GM23338 (cell line): Measurements from ENCODE around the gene YIPF6. TPM values are rescaled to one million over a fixed set of nuclear protein-coding genes. Genes with fewer than 3 reads are reported as not detected.
A peak's percentile ranks its signal among the peaks of the same experiment; 100 is the strongest.

ENCODE experiments used
- ATAC-seq: fragments of 200-7000 bp; cut with Tn5 transposase; 3 replicates; pipeline ENCODE4 v1.9.1; 2020
- DNase-seq: peaks from one replicate; pipeline ENCODE4 v3.0.0-alpha.2; 2015; ENCODE audit warnings: low spot score
- H2AFZ ChIP-seq: fragments of 200-600 bp; sonication (generic); 2 replicates; pipeline ENCODE4 v1.8.0; 2016; ENCODE audit warnings: antibody characterized with exemption, mild to moderate bottlenecking, moderate library complexity
- H3F3A ChIP-seq: fragments of 200-600 bp; sonication (generic); replicated peaks from 2 replicates; pipeline ENCODE4 v1.8.0; 2017; ENCODE audit warnings: antibody characterized with exemption, mixed run types, low read depth
- H3K27ac ChIP-seq: fragments of 200-600 bp; sonication (generic); 2 replicates; pipeline ENCODE4 v1.6.1; 2016; ENCODE audit warnings: low read depth
- H3K27me3 ChIP-seq: fragments of 200-600 bp; sonication (generic); 2 replicates; pipeline ENCODE4 v1.8.0; 2016; ENCODE audit warnings: mild to moderate bottlenecking, mixed run types, moderate library complexity; ENCODE audit not compliant: insufficient read depth
- H3K36me3 ChIP-seq: fragments of 200-600 bp; sonication (generic); 2 replicates; pipeline ENCODE4 v1.8.0; 2016; ENCODE audit warnings: mild to moderate bottlenecking; ENCODE audit not compliant: insufficient read depth
- H3K4me1 ChIP-seq: fragments of 200-600 bp; sonication (generic); 2 replicates; pipeline ENCODE4 v1.8.0; 2016; ENCODE audit warnings: mild to moderate bottlenecking, moderate library complexity; ENCODE audit not compliant: insufficient read depth
- H3K4me2 ChIP-seq: fragments of 200-600 bp; sonication (generic); 2 replicates; pipeline ENCODE4 v1.7.1; 2017; ENCODE audit warnings: mixed run types
- H3K4me3 ChIP-seq: fragments of 200-600 bp; sonication (generic); 2 replicates; pipeline ENCODE4 v1.6.1; 2016; ENCODE audit warnings: mixed run types
- H3K79me2 ChIP-seq: fragments of 200-600 bp; sonication (generic); replicated peaks from 2 replicates; pipeline ENCODE4 v1.8.0; 2017; ENCODE audit warnings: mild to moderate bottlenecking; ENCODE audit not compliant: insufficient read depth
- H3K9me2 ChIP-seq: fragments of 200-600 bp; sonication (generic); 2 replicates; pipeline ENCODE4 v1.8.0; 2017; ENCODE audit not compliant: insufficient read depth
- H4K20me1 ChIP-seq: fragments of 200-600 bp; sonication (generic); replicated peaks from 2 replicates; pipeline ENCODE4 v1.8.0; 2017; ENCODE audit warnings: mild to moderate bottlenecking; ENCODE audit not compliant: insufficient read depth
- H3K27ac Mint-ChIP-seq: 2 replicates; pipeline ENCODE4 v1.8.0; 2020; ENCODE audit warnings: inconsistent platforms, mild to moderate bottlenecking, moderate library complexity, mixed read lengths
- H3K27me3 Mint-ChIP-seq: 3 replicates; pipeline ENCODE4 v1.8.0; 2022; ENCODE audit warnings: low read depth, mild to moderate bottlenecking, moderate library complexity, mixed read lengths, inconsistent platforms; ENCODE audit not compliant: insufficient read depth, poor library complexity
- H3K36me3 Mint-ChIP-seq: 3 replicates; pipeline ENCODE4 v1.8.0; 2021; ENCODE audit warnings: low read depth, mild to moderate bottlenecking, inconsistent platforms, moderate library complexity, mixed read lengths
- H3K4me1 Mint-ChIP-seq: 3 replicates; pipeline ENCODE4 v1.8.0; 2020; ENCODE audit warnings: mild to moderate bottlenecking, inconsistent platforms, mixed read lengths
- H3K4me3 Mint-ChIP-seq: 3 replicates; pipeline ENCODE4 v1.8.0; 2021; ENCODE audit warnings: moderate library complexity, mild to moderate bottlenecking, inconsistent platforms, mixed read lengths
- H3K9me3 Mint-ChIP-seq: 3 replicates; pipeline ENCODE4 v1.8.0; 2020; ENCODE audit warnings: moderate library complexity, mild to moderate bottlenecking, inconsistent platforms, mixed read lengths
- CREB1 ChIP-seq: fragments of 250-450 bp; sonication (Bioruptor Pico); IDR thresholded peaks from 2 replicates; pipeline ENCODE4 v1.5.0; 2020; ENCODE audit warnings: low read depth, mild to moderate bottlenecking, moderate library complexity
- CTCF ChIP-seq, 2 experiments: fragments of 200-600 bp in 1 of 2; sonication (generic) in 1 of 2; conservative IDR thresholded peaks; 2 replicates each; pipeline versions ENCODE4 v1.5.1 to v1.6.1; 2016 to 2017; ENCODE audit warnings: antibody characterized with exemption in 2 of 2, low read depth in 2 of 2, mild to moderate bottlenecking in 2 of 2, moderate library complexity in 1 of 2
- ETS1 ChIP-seq: IDR thresholded peaks from 2 replicates; pipeline ENCODE4 v1.6.1; 2016; ENCODE audit warnings: antibody characterized with exemption
- EZH2phosphoT487 ChIP-seq: fragments of 200-600 bp; sonication (generic); IDR thresholded peaks from one replicate; pipeline ENCODE4 v1.8.1; 2018; ENCODE audit warnings: antibody characterized with exemption; ENCODE audit not compliant: unreplicated experiment
- JUNB ChIP-seq: IDR thresholded peaks from one replicate; pipeline ENCODE4 v1.6.1; 2016; ENCODE audit warnings: antibody characterized with exemption; ENCODE audit not compliant: unreplicated experiment
- NANOG ChIP-seq: IDR thresholded peaks from 2 replicates; pipeline ENCODE4 v1.6.1; 2016; ENCODE audit warnings: antibody characterized with exemption, borderline replicate concordance
- POLR2AphosphoS5 ChIP-seq: IDR thresholded peaks from 2 replicates; pipeline ENCODE4 v1.6.1; 2016; ENCODE audit warnings: antibody characterized with exemption, low read depth
- REST ChIP-seq: IDR thresholded peaks from one replicate; pipeline ENCODE4 v1.6.1; 2018; ENCODE audit warnings: antibody characterized with exemption; ENCODE audit not compliant: unreplicated experiment
- STAT1 ChIP-seq: IDR thresholded peaks from one replicate; pipeline ENCODE4 v1.6.1; 2016; ENCODE audit warnings: antibody characterized with exemption; ENCODE audit not compliant: unreplicated experiment
- ZNF331 ChIP-seq: fragments of 250-450 bp; sonication (Bioruptor Pico); IDR thresholded peaks from 2 replicates; pipeline ENCODE4 v1.5.0; 2020; ENCODE audit warnings: low read depth, mild to moderate bottlenecking, moderate library complexity
- polyA plus RNA-seq: library from polyadenylated mRNA; unstranded; fragments of >200 nt; fragmentation: Nextera tagmentation; extraction: Ambion mirVana; gene quantifications from 2 replicates; pipeline ENCODE4 v1.2.1, GENCODE V29; 2016
- total RNA-seq: library from RNA; depleted of rRNA; stranded (reverse); fragments of >200 nt; shearing (Covaris generic); gene quantifications from 2 replicates; pipeline ENCODE4 v1.2.3, GENCODE V29; 2014

Gene YIPF6
- total and polyA plus RNA-seq, 2 experiments from 2014 or later = 37.1 to 40.5 TPM

GRCh38 chrX:68499543-68500504, 973 bp downstream of the YIPF6 start:
- ATAC-seq (no peak), DNase-seq (no peak)
- Histone ChIP-seq H3K4me2 (peak overlapping the region; percentile 84), H3K27ac (peak overlapping the region; percentile 69; the same call in 1 of the 2 replicates), H3K4me1 (no peaks in the 10 kb centered on the region; the same call in 1 of the 2 replicates), H3K79me2 (peaks cover 49% of the 10 kb centered on the region), H3K9me2 (no peaks in the 10 kb centered on the region), H3F3A (0 out of 2 replicates have a peak, but pooled peaks cover 2% of the 10 kb centered on the region), H2AFZ (no peak overlapping the region), H3K36me3 (no peaks in the 10 kb centered on the region), H4K20me1 (no peaks in the 10 kb centered on the region), H3K27me3 (no peaks in the 10 kb centered on the region), H3K4me3 (peak overlapping the region; percentile 85)
- peak overlapping the region; percentile 97 for H3K4me3 Mint-ChIP-seq
- TF ChIP-seq CREB1 (no peak), EZH2phosphoT487 (no peak), REST (no peak), POLR2AphosphoS5 (no peak), STAT1 (no peak)
- peaks cover 2% of the 10 kb centered on the region for H3K27me3 Mint-ChIP-seq
- H3K4me1 Mint-ChIP-seq = peaks cover 2% of the 10 kb centered on the region; the same call in 2 of the 3 replicates
- H3K36me3 Mint-ChIP-seq = no peaks in the 10 kb centered on the region; the same call in 2 of the 3 replicates
- H3K27ac Mint-ChIP-seq = peak overlapping the region; percentile 99
- H3K9me3 Mint-ChIP-seq = no peaks in the 10 kb centered on the region

- no peak overlapping the region for H3K4me2 ChIP-seq
- H3K36me3 ChIP-seq = no peaks in the 10 kb centered on the region
- no peaks in the 10 kb centered on the region for H4K20me1 ChIP-seq
- no peak overlapping the region for H2AFZ ChIP-seq
- H3F3A ChIP-seq = no peaks in the 10 kb centered on the region
- Mint-ChIP-seq H3K27ac (no peak overlapping the region), H3K4me1 (peaks cover 9% of the 10 kb centered on the region), H3K9me3 (no peaks in the 10 kb centered on the region), H3K4me3 (no peak overlapping the region), H3K27me3 (peaks cover 2% of the 10 kb centered on the region), H3K36me3 (peaks cover 6% of the 10 kb centered on the region; the same call in 1 of the 3 replicates)
- ATAC-seq (no peak), DNase-seq (no peak)
- H3K4me3 ChIP-seq = no peak overlapping the region
- no peaks in the 10 kb centered on the region for H3K27me3 ChIP-seq
- peaks cover 86% of the 10 kb centered on the region for H3K79me2 ChIP-seq
- H3K4me1 ChIP-seq = peaks cover 3% of the 10 kb centered on the region; the same call in 1 of the 2 replicates
- H3K27ac ChIP-seq = no peak overlapping the region
- H3K9me2 ChIP-seq = no peaks in the 10 kb centered on the region
- no peak for TF ChIP-seq NANOG
- no peak for TF ChIP-seq CTCF (conservative IDR thresholded peaks at IDR 0.05; ENCODE audit: low read depth in 2 of 2)
- no peak for TF ChIP-seq ETS1
- no peak for TF ChIP-seq JUNB
- no peak for TF ChIP-seq ZNF331 (CRISPR knock-in tag)
- no peak for TF ChIP-seq REST
- TF ChIP-seq EZH2phosphoT487 = no peak
- no peak for TF ChIP-seq CREB1
- TF ChIP-seq STAT1 = no peak
- no peak for TF ChIP-seq POLR2AphosphoS5
Observed at GRCh38 chrX:68503836-68504636, 5.2 kb downstream of the YIPF6 start.
